GM12878 (cell line): ENCODE data around the gene MYH9. TPM values are rescaled to one million over a fixed set of nuclear protein-coding genes. Genes with fewer than 3 reads are reported as not detected.

ENCODE experiments used
- ATAC-seq: fragments of 200-7000 bp; cut with Tn5 transposase; 3 replicates; pipeline ENCODE4 v1.9.1; 2020; ENCODE audit warnings: mild to moderate bottlenecking, moderate library complexity
- BruUV-seq: library from RNA; stranded (reverse); fragments of 400-500 nt; replicated peaks from 2 replicates; lab custom pipeline; 2021; lab: Mats Ljungman, UMichigan
- CTCF ChIA-PET: fragments of 300-600 bp; sonication (Branson Sonifier 250); formaldehyde crosslinking; extraction: SDS; loops from one replicate; lab custom pipeline; 2021; ENCODE audit warnings: inconsistent platforms; lab: Yijun Ruan, JAX
- POLR2A ChIA-PET: fragments of 350-600 bp; formaldehyde crosslinking; extraction: SDS; loops from one replicate; lab custom pipeline; 2021; ENCODE audit warnings: inconsistent platforms; lab: Charles Lee
- RAD21 ChIA-PET: fragments of 300-600 bp; sonication (Branson Sonifier 250); formaldehyde crosslinking; loops from one replicate; lab custom pipeline; 2023; ENCODE audit warnings: antibody characterized with exemption; ENCODE audit not compliant: unreplicated experiment; lab: Charles Lee
- SMC1A ChIA-PET: fragments of 300-600 bp; sonication (Branson Sonifier 250); formaldehyde crosslinking; loops from one replicate; lab custom pipeline; 2023; ENCODE audit not compliant: unreplicated experiment, uncharacterized antibody; lab: Charles Lee
- DNase-seq: peaks from one replicate; pipeline ENCODE4 v3.0.0-alpha.2; 2011; ENCODE audit warnings: low read depth, low spot score
- FAIRE-seq: peaks from 3 replicates; lab custom pipeline; 2011; peaks lifted over from hg19 to GRCh38; lab: Jason Lieb, UNC
- H2AFZ ChIP-seq: 2 replicates; pipeline ENCODE4 v1.6.0; 2011; ENCODE audit warnings: low read depth, low read length, control low read depth; ENCODE audit not compliant: control insufficient read depth
- H3K27ac ChIP-seq: 2 replicates; pipeline ENCODE4 v1.5.1; 2011; ENCODE audit warnings: control low read depth; ENCODE audit not compliant: control insufficient read depth, insufficient read depth
- H3K27me3 ChIP-seq, 2 experiments: replicated peaks in 1 of 2; 2 replicates each; pipeline versions ENCODE4 v1.6.0 to v1.6.1; 2011; ENCODE audit warnings: low read length in 1 of 2; ENCODE audit not compliant: control insufficient read depth in 2 of 2, insufficient read depth in 2 of 2
- H3K36me3 ChIP-seq, 2 experiments: 2 replicates each; pipeline ENCODE4 v1.5.1; 2011; ENCODE audit warnings: low read length in 1 of 2; ENCODE audit not compliant: control insufficient read depth in 2 of 2, insufficient read depth in 2 of 2
- H3K4me1 ChIP-seq: 2 replicates; pipeline ENCODE4 v1.6.1; 2011; ENCODE audit warnings: mild to moderate bottlenecking, low read length, moderate library complexity, mixed read lengths; ENCODE audit not compliant: control insufficient read depth, insufficient read depth
- H3K4me2 ChIP-seq: 2 replicates; pipeline ENCODE4 v1.6.0; 2011; ENCODE audit warnings: control low read depth; ENCODE audit not compliant: control insufficient read depth, insufficient read depth
- H3K4me3 ChIP-seq: fragments of 200-600 bp; sonication (generic); 2 replicates; pipeline ENCODE4 v1.5.1; 2016
- H3K79me2 ChIP-seq: 2 replicates; pipeline ENCODE4 v1.6.0; 2011; ENCODE audit warnings: low read length; ENCODE audit not compliant: control insufficient read depth, insufficient read depth
- H3K9ac ChIP-seq: 2 replicates; pipeline ENCODE4 v1.8.0; 2011; ENCODE audit warnings: low read length, control low read depth, mixed read lengths; ENCODE audit not compliant: control insufficient read depth, insufficient read depth
- H3K9me3 ChIP-seq: replicated peaks from 3 replicates; pipeline ENCODE4 v1.5.1; 2011; ENCODE audit warnings: mild to moderate bottlenecking, low read length; ENCODE audit not compliant: control insufficient read depth, insufficient read depth
- H4K20me1 ChIP-seq: 2 replicates; pipeline ENCODE4 v1.6.0; 2011; ENCODE audit not compliant: control insufficient read depth, insufficient read depth
- CUX1 ChIP-seq: IDR thresholded peaks from 2 replicates; pipeline ENCODE4 v1.6.1; 2012; ENCODE audit warnings: improper control_type of control experiment, low read depth, low read length; ENCODE audit not compliant: insufficient replicate concordance
- DPF2 ChIP-seq: fragments of 450-650 bp; IDR thresholded peaks from 2 replicates; pipeline ENCODE4 v1.6.1; 2017; ENCODE audit warnings: mild to moderate bottlenecking
- ELK1 ChIP-seq: IDR thresholded peaks from 2 replicates; pipeline ENCODE4 v1.6.1; 2012; ENCODE audit warnings: low read depth, low read length, improper control_type of control experiment
- EP300 ChIP-seq, 2 experiments: fragments of 150-350 bp in 1 of 2; IDR thresholded peaks; 2 replicates each; pipeline ENCODE4 v1.6.1; 2011 to 2012; ENCODE audit warnings: low read depth in 2 of 2, low read length in 2 of 2, borderline replicate concordance in 1 of 2, improper control_type of control experiment in 1 of 2, inconsistent platforms in 1 of 2; ENCODE audit not compliant: control insufficient read depth in 1 of 2
- ESRRA ChIP-seq: IDR thresholded peaks from 2 replicates; pipeline ENCODE4 v1.6.1; 2012; ENCODE audit warnings: mild to moderate bottlenecking, low read length, improper control_type of control experiment
- EZH2 ChIP-seq: IDR thresholded peaks from 2 replicates; pipeline ENCODE4 v1.6.1; 2012; ENCODE audit warnings: low read depth, mild to moderate bottlenecking, control low read depth, inconsistent platforms, low read length, borderline replicate concordance; ENCODE audit not compliant: control insufficient read depth
- HDAC2 ChIP-seq: fragments of 200-600 bp; sonication (generic); IDR thresholded peaks from 2 replicates; pipeline ENCODE4 v1.6.1; 2017
- MEF2B ChIP-seq: fragments of 450-650 bp; IDR thresholded peaks from 2 replicates; pipeline ENCODE4 v1.6.1; 2018; ENCODE audit warnings: mild to moderate bottlenecking, moderate library complexity; ENCODE audit not compliant: partially characterized antibody, poor library complexity, severe bottlenecking
- MYB ChIP-seq: fragments of 150-350 bp; IDR thresholded peaks from 2 replicates; pipeline ENCODE4 v1.6.1; 2014; ENCODE audit warnings: mild to moderate bottlenecking, low read depth, low read length, borderline replicate concordance
- NBN ChIP-seq: fragments of 450-650 bp; IDR thresholded peaks from 2 replicates; pipeline ENCODE4 v1.6.1; 2016
- POLR2A ChIP-seq: IDR thresholded peaks from 2 replicates; pipeline ENCODE4 v1.6.1; 2011; ENCODE audit warnings: low read depth, mild to moderate bottlenecking, low read length
- POLR2AphosphoS5 ChIP-seq: IDR thresholded peaks from 2 replicates; pipeline ENCODE4 v1.6.1; 2011; ENCODE audit warnings: mild to moderate bottlenecking, low read length, inconsistent platforms
- RAD21 ChIP-seq: IDR thresholded peaks from 2 replicates; pipeline ENCODE4 v1.6.1; 2011; ENCODE audit warnings: mild to moderate bottlenecking, low read depth, low read length, moderate library complexity; ENCODE audit not compliant: insufficient read depth
- RBBP5 ChIP-seq: fragments of 200-600 bp; sonication (generic); conservative IDR thresholded peaks from 2 replicates; pipeline ENCODE4 v1.6.1; 2016
- RFX5 ChIP-seq: IDR thresholded peaks from 2 replicates; pipeline ENCODE4 v1.6.1; 2011; ENCODE audit warnings: low read depth, low read length, improper control_type of control experiment
- TBL1XR1 ChIP-seq: IDR thresholded peaks from 2 replicates; pipeline ENCODE4 v1.6.1; 2012; ENCODE audit warnings: low read depth, low read length, improper control_type of control experiment
- WGBS: methylation state at CpG from one replicate; pipeline ENCODE4 v1.1.6; 2016; ENCODE audit warnings: low lambda C conversion rate; ENCODE audit not compliant: insufficient replicate concordance, insufficient coverage; ENCODE audit errors: missing lambda C conversion rate; 5-methylcytosine and 5-hydroxymethylcytosine counted together
- in situ Hi-C: fragments of 300-500 bp; cut with MboI; formaldehyde crosslinking; loops from 9 replicates; pipeline ENCODE4 v1.14.3; 2018; ENCODE audit warnings: mixed read lengths
- intact Hi-C: fragments of 100-400 bp; cut with micrococcal nuclease; formaldehyde crosslinking; loops from one replicate; pipeline ENCODE4 v1.14.2; 2022; ENCODE audit not compliant: unreplicated experiment
- polyA plus RNA-seq, 11 experiments: library from polyadenylated mRNA; depleted of rRNA in 4 of 11; unstranded in 6 of 11; stranded (reverse) in 5 of 11; fragments of >200 nt; fragmentation: Nextera tagmentation in 4 of 11; fragmentation: Illumina TruSeq in 1 of 11; extraction: Ambion mirVana in 4 of 11; extraction: Trizol in 1 of 11; gene quantifications; 1 replicate in 1 of 11; 2 replicates in 10 of 11; pipeline versions ENCODE4 v1.2.1 to v1.2.3, GENCODE V29; 2011 to 2016; ENCODE audit warnings: inconsistent platforms in 2 of 11, missing spikeins in 2 of 11, low read depth in 1 of 11
- total RNA-seq, 4 experiments: library from RNA; depleted of rRNA in 3 of 4; stranded (reverse); fragments of >200 nt in 3 of 4; fragmentation: Illumina TruSeq in 1 of 4; extraction: Trizol in 1 of 4; gene quantifications; 2 replicates each; pipeline versions ENCODE4 v1.2.1 to v1.2.3, GENCODE V29; 2013 to 2021

Gene MYH9
- total and polyA plus RNA-seq, 10 of the 15 experiments (the other 5 are each of a cell fraction or from before 2014, with no cell fraction given) = 5.1 to 525 (median 145) TPM

GRCh38 chr22:36294801-36295200 is 93.0 kb downstream of the MYH9 start:
- TF ChIP-seq POLR2AphosphoS5 (no peak), DPF2 (no peak), TBL1XR1 (no peak), NBN (no peak), ELK1 (no peak), CUX1 (no peak), RBBP5 (no peak), EP300 (IDR thresholded peaks at IDR 0.05; ENCODE audit: borderline replicate concordance in 1 of 2, control insufficient read depth in 1 of 2, low read depth in 2 of 2, low read length in 2 of 2) (no peak), RAD21 (no peak), EZH2 (no peak), POLR2A (no peak), RFX5 (no peak), MEF2B (no peak), ESRRA (no peak), MYB (no peak), HDAC2 (no peak)
- TF ChIP-seq, all 136 proteins: peak for 0
- ChIA-PET POLR2A (no interaction called here), SMC1A (no interaction called here), RAD21 (interaction anchor here (1.4 kb wide), 1 partner anchor 176 kb away, joined by 7 read pairs; no protein-coding TSS in a partner anchor), CTCF (no interaction called here)
- Histone ChIP-seq H3K9me3 (no peaks in the 10 kb centered on the region), H3K9ac (no peak overlapping the region), H4K20me1 (no peaks in the 10 kb centered on the region), H3K4me2 (no peak overlapping the region), H3K79me2 (no peaks in the 10 kb centered on the region), H2AFZ (no peak overlapping the region), H3K4me1 (no peaks in the 10 kb centered on the region), H3K27me3 (no peaks in the 10 kb centered on the region), H3K27ac (no peak overlapping the region), H3K4me3 (no peak overlapping the region), H3K36me3 (peaks cover 53 to 67% of the 10 kb centered on the region in 2 experiments)
- FAIRE-seq = no peak
- intact Hi-C loops (no loop called here), in situ Hi-C loops (no loop called here)
- DNase-seq = no peak
- ATAC-seq = no peak
- 99% methylated on average over 11 of the region's 11 CpGs for WGBS
- BruUV-seq = no TSS peak
